Retina (tissue), 1 donor: ENCODE results near the gene NTM.

Experiments
- DNase-seq: peaks from one replicate; pipeline ENCODE4 v3.0.0-alpha.2; 2016

Gene NTM

DNA sequence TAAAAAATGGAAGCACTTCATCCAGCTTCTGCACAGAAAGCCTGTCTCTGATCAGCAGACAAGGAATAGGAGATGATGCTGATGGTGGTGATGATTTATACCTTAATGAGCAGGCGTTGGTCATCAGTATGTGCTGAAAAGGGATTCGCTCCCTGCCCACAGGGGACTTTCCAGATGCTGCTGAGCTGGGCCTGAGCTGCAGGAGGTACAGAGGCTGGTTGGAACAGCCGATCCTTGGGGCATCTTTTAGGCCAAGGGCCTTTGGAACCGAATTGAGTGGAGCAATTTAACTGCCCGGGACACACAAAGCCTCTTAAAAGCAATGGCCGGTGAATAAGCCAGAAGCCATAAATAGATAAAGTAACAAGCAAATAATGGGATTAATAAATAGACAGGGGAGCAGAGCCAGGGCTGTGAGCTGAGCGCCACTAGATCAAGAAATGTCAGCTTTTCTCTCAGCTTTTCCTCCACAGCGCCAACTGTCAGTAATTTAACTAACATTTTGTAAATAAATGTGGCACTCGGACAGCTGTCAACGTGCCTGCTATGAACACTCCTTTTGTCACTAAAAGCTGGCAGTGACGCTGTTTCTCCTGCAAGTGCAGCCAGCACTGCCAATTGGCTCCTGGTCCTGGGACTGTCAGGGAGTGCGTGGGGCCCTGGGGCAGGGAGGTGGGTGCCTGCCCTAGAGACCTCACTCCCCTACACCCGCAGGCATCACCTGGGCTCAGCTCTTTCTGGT, 562.3 kb downstream of the NTM start:
- DNase-seq: no peak

DNA sequence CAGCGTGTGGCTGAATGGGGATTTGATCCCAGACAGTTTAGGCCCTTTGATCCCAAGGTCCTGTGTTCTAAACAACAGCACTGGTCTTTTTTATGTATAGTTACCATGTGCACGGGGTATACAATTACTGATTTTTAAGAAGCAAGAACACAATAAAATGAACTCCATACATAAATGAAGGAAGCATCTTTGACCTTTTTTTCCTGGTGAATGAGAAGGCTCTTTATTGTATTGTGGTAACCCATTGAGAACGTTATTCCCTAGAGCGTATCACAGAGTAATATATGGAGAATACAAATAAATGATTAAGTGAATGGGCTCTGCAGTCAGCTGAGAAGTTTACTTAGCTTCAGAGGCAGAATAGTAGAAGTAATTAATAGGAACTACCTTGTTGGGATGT, 563.6 kb downstream of the NTM start:
- no peak for DNase-seq

DNA sequence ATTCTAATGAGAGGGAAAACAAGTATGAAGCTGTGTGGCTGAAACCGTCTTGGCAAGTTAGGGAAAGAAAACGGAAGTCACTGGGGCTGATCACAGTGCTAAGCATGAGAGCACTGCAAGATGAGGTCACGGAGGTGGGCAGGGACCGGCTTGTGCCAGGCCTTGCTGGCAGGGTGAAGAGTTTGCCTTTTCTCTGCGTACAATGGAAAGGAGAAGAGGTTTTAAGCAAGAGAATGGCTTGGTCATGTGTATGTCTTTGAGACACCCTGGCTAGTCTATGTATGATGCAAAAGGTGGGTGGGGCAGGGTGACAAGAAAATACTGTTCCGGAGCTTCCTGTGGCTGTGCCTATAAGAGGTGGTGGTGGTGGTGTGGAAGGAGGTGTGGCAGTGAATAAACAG, 567.9 kb downstream of the NTM start:
- no peak for DNase-seq

DNA sequence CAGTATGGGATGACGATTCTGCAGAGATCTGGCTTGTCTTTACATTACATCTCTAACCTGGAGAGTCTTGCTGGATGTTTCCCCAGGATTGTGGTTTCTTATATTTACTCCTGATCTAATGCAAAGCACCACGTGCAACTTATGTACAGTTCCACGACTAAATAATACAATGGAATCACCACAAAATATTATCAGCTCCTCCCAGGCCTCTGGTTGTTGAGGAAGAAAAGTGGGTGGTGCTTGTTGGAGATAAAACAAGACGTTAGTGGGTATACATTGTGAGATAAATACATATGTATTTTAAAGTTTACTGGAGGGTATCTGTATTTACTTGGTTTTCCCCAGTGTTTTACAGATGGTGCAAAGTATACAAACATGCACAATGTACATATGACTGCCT, 569.7 kb downstream of the NTM start:
- DNase-seq: no peak

DNA sequence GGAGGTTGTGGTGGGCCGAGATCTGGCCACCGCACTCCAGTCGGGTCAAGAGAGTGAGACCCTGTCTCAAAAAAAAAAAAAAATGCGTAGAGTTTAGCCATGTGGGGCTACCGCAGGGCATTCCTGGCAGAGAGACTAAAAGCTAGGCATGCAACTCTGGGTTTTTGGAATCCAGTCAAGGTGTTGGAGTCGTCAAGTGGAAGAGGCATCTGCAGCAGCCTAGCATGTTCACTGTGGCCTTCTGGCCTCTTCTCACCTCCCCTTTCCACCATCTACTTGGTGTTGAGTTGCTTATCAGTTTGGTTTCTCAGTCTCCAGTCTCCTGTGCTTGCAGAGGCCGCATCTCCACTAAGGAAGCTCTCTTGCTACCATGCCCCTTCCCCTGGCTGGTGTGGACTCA, 572.5 kb downstream of the NTM start:
- DNase-seq: no peak

DNA sequence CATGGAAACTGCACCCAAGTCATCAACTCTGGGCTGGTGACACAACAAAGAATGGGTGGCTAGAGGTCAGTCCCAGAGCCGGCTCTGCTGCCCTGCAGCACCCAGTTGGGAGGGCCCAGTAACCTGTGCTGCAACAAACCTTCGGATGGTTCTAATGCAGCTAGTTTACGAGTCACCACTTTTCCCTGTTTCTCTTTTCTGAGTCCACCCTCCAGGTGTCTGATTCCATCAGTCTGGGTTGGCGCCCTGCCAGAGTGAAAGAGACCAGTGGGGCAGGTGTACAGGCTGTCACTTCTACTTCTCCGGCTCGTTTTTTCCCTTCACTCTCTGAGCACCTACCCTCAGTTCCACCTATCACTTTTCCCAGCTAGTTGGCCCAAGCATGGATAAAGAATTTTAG, 572.9 kb downstream of the NTM start:
- no peak for DNase-seq

DNA sequence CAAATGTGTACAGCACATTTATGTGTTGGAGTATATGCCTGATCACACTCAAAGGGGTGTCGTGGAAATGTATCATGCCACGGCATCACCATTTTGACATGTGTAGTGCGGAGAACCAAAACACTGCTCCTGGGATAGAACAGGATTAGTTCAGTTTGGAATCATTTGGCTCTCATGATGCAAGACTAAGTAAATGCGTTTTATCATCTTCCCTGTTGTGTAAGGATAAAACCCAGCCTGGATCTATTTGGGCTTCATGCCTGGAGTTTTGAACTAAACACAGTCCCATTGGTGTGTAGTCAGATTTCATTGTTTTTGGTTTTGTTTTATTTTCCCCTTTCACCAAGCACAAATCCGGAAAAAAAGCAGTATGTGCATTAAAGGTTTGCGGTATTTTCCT, 574.3 kb downstream of the NTM start:
- no peak for DNase-seq

DNA sequence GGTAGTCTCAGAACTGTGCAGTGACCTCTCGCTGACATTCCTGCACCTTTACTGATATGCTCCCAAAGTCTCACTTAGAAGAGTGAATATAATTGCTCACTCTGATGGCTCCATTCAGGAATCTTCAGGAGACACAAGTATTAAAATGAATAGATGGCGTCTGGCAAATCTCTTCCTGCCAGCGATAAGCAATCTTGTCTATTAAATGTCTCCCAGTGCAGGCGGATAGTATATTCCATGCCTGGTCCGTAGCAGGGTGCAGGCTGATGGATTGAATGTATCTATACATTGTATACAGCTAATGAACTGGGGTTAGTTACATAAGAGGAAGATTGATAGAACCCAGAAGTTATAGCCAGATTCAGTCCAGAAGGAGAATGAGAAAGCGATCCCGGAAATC, 575.3 kb downstream of the NTM start:
- DNase-seq: no peak

DNA sequence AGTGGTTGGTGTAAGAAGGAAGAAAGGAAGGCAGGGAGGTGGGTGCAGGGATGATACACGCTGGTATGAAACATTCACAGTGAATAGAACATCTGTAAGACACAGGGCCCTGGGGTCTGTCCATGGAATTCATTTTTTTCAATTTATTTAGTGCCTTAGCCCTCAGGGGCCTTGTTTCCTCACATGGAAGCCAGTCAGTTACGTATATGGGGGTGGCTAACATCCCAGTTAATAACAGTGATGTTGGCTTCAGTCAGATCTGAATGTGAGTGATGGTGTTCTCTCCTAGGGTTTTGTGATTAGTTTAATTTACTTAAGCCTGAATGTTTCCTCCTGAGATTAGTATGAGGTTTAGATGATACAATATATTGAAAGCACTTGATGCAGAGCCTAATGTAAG, 577.1 kb downstream of the NTM start:
- no peak for DNase-seq

DNA sequence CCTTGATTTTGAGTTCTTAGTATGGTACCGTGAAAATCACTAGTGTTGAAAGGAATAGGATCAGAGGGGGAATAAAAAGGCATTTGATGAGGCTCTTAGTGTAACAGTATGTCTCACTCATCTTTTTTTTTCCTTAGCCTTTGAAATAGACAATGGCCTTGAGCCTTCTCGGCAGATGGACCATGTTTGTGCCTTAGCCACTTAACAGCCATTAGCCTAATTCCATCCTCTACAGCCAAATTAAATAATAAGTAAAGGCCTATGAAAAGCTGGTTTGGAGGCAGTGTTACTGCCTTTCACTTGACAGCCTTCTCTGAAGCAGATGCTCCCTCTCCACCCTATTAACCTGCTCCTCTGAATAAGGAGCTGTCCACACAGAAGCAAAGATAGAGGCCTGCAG, 580.7 kb downstream of the NTM start:
- DNase-seq: no peak

DNA sequence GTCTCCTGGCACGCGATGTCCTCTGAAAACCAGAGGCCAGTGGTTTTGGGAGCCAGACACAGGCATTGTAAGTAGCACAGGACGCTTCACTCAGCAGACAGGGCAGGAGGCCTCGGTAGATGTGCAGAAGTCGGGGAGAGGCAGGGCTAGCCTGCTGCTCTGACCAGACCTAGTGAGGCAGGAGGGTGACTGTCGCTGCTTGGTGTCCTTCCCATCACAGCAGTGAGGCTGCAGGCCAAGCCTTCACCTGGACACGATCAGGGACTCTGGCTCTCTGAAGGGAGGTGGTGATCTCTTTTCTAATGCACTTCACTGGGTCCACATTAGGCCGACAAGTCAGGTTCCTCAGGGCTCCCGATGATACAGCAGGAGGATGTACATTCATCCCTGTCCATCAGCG, 583.7 kb downstream of the NTM start:
- no peak for DNase-seq

DNA sequence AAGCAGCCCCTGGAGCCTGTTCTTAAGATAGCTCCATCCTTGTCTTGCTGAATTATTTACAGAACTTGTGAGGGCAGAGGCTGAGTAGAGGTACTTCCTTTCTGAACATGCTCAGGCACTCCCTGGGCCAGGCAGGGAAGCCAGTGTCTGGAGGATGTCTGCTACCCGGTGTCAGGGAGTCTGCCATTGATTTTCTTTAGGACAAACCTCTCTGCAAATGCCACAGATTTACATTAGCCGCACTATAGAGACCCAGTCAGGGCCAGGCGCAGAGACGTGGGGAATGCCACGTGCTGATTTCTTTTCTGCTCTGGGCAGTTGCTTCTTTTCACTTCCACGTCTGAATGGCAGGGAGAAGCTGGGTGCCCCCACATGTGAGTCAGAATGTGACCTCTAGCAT, 585.5 kb downstream of the NTM start:
- DNase-seq: no peak

DNA sequence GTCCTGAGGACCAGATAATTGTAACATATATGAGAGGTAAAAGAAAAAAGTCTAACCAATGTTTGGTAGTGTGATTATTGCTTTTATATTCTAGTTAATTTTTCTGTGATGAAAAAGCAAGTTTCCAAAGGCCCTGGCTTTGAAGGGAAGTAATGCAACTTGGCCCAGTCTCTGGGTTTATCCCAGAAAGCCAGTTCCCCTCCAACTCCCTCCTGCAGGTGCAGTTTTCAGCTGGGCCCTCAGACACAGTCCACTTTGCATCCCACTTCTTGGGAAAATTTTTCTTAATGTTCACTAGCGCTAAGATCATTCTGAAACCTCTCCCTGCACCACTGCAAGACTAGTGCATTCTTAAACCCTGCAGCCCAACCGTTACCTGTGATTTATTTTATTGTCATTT, 586.8 kb downstream of the NTM start:
- DNase-seq: no peak

DNA sequence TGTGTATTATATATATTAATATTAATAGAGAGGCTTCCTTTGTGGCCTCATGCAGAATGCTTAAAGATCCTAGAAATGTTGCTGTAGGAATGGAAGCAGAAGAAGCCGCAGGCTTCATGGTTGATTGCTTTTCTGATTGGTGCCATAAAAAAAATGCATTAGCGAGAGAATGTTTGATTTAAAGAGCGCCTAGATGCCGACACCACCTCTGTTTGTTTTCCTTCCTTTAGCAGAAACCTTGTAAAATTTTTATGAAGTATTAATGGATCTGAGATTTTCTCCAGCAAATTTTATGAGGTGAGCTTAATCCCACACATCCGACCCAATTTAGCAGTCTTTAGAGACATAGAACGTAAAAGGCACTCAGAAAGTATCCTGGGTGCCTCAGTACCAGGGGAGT, 587.5 kb downstream of the NTM start:
- no peak for DNase-seq

DNA sequence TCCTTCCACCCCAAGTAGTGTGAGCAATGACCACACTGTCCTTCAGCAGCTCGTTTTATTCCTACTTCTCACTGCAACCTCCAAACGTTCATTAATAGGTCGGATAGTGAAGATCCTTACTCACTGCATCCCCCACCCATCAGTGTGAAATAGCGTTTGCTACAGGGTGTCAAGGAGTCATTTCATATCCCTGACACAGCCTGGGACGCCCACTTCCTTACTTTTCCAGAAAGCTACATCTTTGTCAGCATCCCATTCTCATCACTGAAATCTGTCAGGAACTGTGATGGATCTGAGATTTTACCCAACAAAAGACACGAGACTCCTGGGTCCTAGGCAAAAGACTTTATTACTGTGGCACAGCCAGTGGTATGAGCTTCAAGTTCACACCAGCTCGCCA, 592.4 kb downstream of the NTM start:
- no peak for DNase-seq

DNA sequence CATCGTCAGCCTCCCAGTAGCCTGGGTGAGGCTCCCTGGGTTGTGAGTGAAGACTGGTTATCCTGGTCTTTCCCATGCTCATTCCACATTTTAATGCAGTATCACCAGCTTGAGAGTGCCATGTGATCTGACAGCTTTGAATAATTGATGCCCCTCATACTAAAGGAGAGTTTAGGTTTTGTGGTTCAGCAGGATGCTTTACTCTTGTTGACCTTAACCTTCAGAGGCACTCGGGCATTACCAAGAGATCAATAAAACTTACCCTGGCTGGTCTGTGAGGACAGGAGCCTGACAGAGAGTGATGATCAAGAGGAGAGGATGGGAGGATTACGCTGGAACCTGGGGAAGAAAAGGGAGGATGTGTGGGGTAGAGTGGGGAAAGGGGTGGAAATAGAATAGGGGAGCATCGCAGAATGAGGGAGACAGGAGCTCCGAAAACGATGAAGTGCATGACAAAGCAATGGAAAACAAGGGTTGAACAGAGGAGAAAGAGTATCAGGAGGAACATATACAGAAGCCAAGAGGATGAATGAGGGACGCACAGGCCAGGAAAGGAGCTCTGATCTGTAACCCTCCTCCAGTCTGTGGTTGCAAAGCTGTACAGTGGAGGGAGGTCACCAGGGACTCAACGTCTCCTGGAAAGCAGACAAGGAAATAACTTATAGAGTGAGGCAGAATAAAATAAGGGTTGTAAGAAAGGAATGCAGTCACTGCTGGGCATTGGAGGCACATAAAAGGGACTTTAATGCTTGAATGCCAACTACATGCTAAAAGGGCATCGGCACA, 594.5 kb downstream of the NTM start:
- DNase-seq: no peak

DNA sequence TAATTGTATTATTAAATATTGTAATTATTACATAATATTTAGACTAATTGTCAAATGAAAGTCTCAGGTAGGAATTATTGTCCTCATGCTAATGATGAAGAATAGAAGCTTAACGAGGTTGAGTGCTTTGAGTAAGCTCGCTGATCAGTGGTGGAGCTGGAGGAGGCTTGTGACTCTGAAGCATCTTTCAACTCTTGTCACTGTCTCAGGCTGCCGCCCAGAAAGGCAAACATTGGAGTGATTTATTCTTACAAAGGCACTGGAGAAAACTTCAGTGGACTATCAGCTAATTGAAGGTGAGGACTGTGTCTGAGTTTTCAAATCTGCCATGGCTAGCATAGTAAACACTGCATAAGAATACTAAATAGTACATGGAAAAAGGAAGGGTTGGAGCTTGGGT, 595.1 kb downstream of the NTM start:
- DNase-seq: no peak

DNA sequence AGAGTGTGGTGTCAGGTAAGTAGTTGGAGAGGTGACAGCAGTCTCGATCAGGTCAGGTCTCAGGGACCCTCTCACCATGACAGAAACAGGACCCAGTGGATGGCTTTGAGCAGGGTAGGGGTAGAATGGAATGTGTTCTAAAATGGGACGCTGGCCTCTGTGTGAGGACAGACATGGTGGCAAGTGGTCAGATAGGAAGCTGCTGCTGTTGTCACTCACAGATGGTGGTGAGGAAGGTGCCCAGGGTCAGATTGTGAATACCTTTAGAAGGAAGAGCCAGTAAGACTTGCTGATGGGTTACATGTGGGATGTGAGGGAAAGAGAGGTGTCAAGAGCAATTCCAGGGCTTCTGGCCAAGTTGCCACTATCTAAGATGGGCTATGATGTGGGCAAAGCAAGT, 596.3 kb downstream of the NTM start:
- DNase-seq: no peak

DNA sequence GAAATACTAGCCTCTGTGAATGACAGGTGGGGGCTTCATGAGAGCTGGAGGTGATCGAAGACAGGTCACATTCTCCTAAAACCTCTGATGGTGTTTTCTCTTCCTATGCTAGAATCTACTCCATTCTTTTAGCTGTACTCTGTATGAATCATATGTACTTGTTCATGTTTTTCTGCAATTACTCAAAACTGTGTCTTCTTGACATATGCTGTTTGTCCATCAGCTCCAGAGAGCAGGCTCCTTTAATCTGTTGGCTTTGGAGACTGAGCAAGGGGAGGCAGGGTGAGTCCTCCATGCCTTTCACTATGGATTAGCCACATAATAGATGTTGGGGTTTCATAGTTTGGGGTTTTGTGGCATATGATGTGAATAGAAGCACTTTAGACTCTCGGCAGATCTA, 598.8 kb downstream of the NTM start:
- DNase-seq: no peak

DNA sequence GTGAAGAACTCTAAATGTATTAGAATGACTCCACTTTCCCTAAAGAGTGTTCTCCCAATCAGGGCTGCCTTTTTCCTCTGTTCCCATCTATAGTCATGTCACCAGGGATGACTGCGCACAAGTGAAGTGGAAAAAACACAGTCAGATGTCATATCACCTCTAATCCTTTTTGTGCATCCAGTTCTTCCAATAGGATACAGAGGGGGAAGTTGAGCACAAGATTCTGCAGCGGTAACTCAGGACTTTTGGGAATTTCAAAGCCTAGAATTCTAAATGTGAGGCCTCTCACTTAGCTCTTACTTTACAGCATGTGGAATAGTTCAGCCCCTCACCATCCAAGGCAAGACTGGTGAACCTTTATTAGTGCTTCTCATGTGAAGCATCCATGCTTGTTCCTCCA, 602.6 kb downstream of the NTM start:
- peak; percentile 53 for DNase-seq

DNA sequence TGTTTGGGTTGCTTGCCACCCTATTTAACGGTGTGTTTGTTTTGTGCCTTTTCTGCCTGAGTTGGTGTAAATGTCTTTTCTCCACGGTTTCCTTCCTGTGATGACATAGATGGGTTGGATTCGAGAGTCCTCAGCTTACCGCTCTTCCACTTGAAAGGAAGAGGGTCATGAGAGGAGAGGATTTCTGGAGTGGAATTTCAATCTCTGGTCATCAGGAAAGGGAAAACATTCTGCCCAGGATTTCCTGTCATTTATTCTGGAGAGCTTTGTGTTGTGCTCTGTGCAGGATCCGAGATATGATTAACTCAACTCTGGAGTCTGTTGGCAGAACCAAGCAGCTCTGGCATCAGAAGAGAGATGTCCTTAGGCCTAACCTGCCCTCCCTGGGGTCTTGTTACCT, 605.2 kb downstream of the NTM start:
- no peak for DNase-seq

DNA sequence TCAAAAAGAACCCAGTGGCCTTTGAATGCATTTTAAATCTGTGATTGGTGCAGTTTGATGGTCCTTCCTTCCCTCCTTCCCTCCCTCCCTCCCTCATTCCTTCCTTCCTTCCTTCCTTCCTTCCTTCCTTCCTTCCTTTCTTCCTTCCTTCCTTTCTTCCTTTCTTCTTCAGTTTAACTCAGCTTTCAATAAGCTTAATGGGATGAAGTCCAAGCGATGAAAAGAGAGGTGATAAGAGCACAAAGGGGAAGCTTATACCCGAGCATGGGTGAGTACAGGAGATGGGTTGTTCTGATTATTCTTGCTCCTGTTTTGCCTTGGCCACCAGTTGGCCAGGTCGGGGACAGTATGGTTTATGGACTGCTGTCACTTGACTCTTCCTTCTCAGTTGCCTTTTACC, 605.6 kb downstream of the NTM start:
- no peak for DNase-seq

DNA sequence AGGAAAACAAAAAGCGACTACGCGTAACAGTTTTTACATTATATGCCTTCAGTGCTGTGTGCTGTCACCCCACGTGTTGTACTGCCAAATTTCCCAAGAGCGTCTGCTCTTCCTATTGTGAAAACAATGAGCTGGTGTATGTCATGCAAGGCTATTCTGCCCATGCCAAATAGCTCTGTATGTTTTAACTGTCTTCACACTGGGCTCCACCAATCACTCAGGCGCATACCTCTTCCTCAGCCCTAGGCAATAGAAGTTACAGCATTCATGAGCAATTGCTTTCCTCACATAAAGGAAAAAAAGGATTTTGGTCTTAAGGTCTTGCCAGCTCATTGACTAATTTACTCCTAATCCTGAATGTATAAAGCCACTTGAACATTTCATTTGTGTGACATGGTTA, 606.8 kb downstream of the NTM start:
- no peak for DNase-seq

DNA sequence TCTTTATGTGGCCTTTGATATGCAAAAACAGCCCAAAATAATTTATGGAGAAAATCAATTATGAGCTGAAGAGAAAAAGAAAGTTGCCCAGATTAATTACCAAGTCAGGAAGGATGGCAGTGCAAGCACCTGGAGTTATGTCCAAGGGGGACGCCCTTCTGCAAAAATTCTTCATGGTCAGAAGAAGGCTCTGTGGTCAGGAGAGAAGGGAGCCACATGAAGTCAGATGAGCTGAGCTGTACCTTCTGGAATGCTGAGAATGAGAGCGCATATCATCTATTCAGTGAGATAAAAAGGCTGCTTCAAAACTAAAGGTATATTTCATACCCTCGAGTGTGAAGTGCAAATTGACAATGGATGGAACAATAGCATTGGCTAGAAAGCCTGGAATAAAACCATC, 607.4 kb downstream of the NTM start:
- DNase-seq: no peak

DNA sequence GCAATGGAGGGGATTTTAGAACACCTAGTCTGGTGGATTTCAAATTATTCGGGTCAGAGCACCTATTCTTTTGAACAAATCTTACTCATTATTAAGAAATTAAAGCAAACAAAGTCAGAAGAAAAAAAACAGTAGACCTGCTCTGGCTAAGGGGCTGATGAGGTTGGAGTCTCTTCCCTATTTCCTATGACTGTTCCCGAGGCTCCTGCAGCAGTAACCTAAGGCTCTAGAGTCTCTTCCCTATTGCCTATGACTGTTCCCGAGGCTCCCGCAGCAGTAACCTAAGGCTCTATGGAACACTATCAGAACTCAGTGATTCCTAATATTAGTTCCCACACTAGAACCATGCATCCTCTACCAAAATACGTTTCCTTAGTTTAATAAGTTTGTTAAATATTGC, 607.9 kb downstream of the NTM start:
- no peak for DNase-seq
